Lower lobe of right lung (tissue), 2 donors: Measurements from ENCODE around the gene ATRIP. TPM values are rescaled to one million over a fixed set of nuclear protein-coding genes. Genes with fewer than 3 reads are reported as not detected.

Experiments
- ATAC-seq, 2 donors: fragments of 200-7000 bp; cut with Tn5 transposase; one replicate each; pipeline ENCODE4 v1.9.1; 2020 to 2022; ENCODE audit warnings: mild to moderate bottlenecking in 2 of 2, moderate library complexity in 2 of 2
- DNase-seq: peaks from one replicate; pipeline ENCODE4 v3.0.0-alpha.2; 2020
- H3K27ac ChIP-seq: fragments of 200-600 bp; one replicate; pipeline ENCODE4 v1.8.0; 2022
- H3K27me3 ChIP-seq: fragments of 200-600 bp; one replicate; pipeline ENCODE4 v1.8.0; 2022; ENCODE audit warnings: low read depth
- H3K36me3 ChIP-seq: fragments of 200-600 bp; one replicate; pipeline ENCODE4 v1.8.0; 2022; ENCODE audit warnings: mild to moderate bottlenecking
- H3K4me1 ChIP-seq: fragments of 200-600 bp; one replicate; pipeline ENCODE4 v1.8.0; 2022
- H3K4me3 ChIP-seq: fragments of 200-600 bp; one replicate; pipeline ENCODE4 v1.8.0; 2022; ENCODE audit warnings: mild to moderate bottlenecking
- H3K9me3 ChIP-seq: fragments of 200-600 bp; one replicate; pipeline ENCODE4 v1.8.0; 2022
- intact Hi-C: fragments of 100-400 bp; cut with DNase I; formaldehyde crosslinking; loops from one replicate; pipeline ENCODE4 v1.11.0; 2022
- total RNA-seq: library from RNA; stranded (reverse); fragmentation: NEBNext Ultra II Directional; extraction: Animal tissue kit (Norgen Biotek cat#: 25700); gene quantifications from one replicate; pipeline ENCODE4 v1.2.1, GENCODE V29; 2021
- TF ChIP-seq, protein P1 (sequence below): fragments of 200-600 bp; IDR thresholded peaks from one replicate; pipeline ENCODE4 v1.8.0; 2022; ENCODE audit warnings: antibody characterized with exemption, mild to moderate bottlenecking
- donor health status: DM: no; HTN: yes; CAD: no; lungs with severe emphysema.

Gene ATRIP
- total RNA-seq, 1 donor from 2014 or later = 5.9 TPM

- H3K4me3 ChIP-seq = no peak overlapping the region
- intact Hi-C loops = no loop called here
- H3K4me1 ChIP-seq = peaks cover 31% of the 10 kb centered on the region
- H3K36me3 ChIP-seq = no peaks in the 10 kb centered on the region
- ATAC-seq = peak; percentile 42 to 63
- H3K27me3 ChIP-seq = no peaks in the 10 kb centered on the region
- TF ChIP-seq, protein P1, sequence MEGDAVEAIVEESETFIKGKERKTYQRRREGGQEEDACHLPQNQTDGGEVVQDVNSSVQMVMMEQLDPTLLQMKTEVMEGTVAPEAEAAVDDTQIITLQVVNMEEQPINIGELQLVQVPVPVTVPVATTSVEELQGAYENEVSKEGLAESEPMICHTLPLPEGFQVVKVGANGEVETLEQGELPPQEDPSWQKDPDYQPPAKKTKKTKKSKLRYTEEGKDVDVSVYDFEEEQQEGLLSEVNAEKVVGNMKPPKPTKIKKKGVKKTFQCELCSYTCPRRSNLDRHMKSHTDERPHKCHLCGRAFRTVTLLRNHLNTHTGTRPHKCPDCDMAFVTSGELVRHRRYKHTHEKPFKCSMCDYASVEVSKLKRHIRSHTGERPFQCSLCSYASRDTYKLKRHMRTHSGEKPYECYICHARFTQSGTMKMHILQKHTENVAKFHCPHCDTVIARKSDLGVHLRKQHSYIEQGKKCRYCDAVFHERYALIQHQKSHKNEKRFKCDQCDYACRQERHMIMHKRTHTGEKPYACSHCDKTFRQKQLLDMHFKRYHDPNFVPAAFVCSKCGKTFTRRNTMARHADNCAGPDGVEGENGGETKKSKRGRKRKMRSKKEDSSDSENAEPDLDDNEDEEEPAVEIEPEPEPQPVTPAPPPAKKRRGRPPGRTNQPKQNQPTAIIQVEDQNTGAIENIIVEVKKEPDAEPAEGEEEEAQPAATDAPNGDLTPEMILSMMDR = peak; percentile 60
- no peak overlapping the region for H3K27ac ChIP-seq
- DNase-seq = peak; percentile 65
- H3K9me3 ChIP-seq = no peaks in the 10 kb centered on the region
Observed at GRCh38 chr3:48507256-48508061, 60.9 kb downstream of the ATRIP start.

DNA sequence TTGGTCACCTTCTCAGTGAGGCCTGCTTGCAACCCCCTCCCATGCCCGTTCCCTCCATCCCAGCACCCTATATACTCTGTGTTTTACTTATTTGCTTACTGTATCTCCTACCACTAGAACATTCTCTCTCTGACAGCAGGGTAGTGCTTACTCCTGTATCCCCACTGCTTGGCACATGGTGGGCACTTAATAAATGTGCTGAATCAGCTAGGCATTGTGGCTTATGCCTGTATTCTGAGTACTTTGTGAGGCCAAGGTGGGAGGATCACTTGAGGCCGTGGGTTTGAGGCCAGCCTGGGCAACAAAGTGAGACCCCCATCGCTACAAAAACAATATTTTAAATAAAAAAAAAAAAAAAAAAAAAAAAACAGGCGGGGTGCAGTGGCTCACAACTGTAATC, 65.0 kb downstream of the ATRIP start:
- Histone ChIP-seq H3K27ac (no peak overlapping the region), H3K4me3 (no peak overlapping the region), H3K27me3 (no peaks in the 10 kb centered on the region), H3K4me1 (peaks cover 8% of the 10 kb centered on the region), H3K9me3 (no peaks in the 10 kb centered on the region), H3K36me3 (no peaks in the 10 kb centered on the region)
- intact Hi-C loops = no loop called here
- DNase-seq (no peak), ATAC-seq (no peak)
- TF ChIP-seq, protein P1 = no peak

GRCh38 chr3:48514431-48515227, 68.1 kb downstream of the ATRIP start:
- H3K27me3 ChIP-seq = no peaks in the 10 kb centered on the region
- intact Hi-C loops = no loop called here
- no peaks in the 10 kb centered on the region for H3K9me3 ChIP-seq
- no peak overlapping the region for H3K4me3 ChIP-seq
- DNase-seq (peak; percentile 6), ATAC-seq (no peak)
- TF ChIP-seq, protein P1 = no peak
- H3K36me3 ChIP-seq = peaks cover 4% of the 10 kb centered on the region
- no peaks in the 10 kb centered on the region for H3K4me1 ChIP-seq
- no peak overlapping the region for H3K27ac ChIP-seq

Other genes with a start within 250 kb of the ATRIP start
- gene CAMP, start 223.2 kb upstream of the ATRIP start, total RNA-seq = 2.3 TPM
- 23.8 TPM for gene ZNF589, start 205.6 kb upstream of the ATRIP start, total RNA-seq
- 34.7 TPM for gene NME6, start 145.4 kb upstream of the ATRIP start, total RNA-seq
- gene SPINK8, start 113.1 kb upstream of the ATRIP start, total RNA-seq = not detected
- not detected for gene FBXW12, start 74.5 kb upstream of the ATRIP start, total RNA-seq
- 94.3 TPM for gene PLXNB1, start 16.7 kb upstream of the ATRIP start, total RNA-seq
- gene CCDC51, start 6.6 kb upstream of the ATRIP start, total RNA-seq = 8.6 TPM
- gene TMA7, start 6.5 kb upstream of the ATRIP start, total RNA-seq = 153 TPM
- gene SHISA5, start 57.4 kb downstream of the ATRIP start, total RNA-seq = 187 TPM
- gene PFKFB4, start 110.1 kb downstream of the ATRIP start, total RNA-seq = 12.9 TPM
- gene UCN2, start 117.0 kb downstream of the ATRIP start, total RNA-seq = 0.32 TPM
- gene COL7A1, start 148.6 kb downstream of the ATRIP start, total RNA-seq = 2.6 TPM
- gene UQCRC1, start 162.9 kb downstream of the ATRIP start, total RNA-seq = 121 TPM
- gene TMEM89, start 175.0 kb downstream of the ATRIP start, total RNA-seq = not detected
- 20.8 TPM for gene SLC26A6, start 188.7 kb downstream of the ATRIP start, total RNA-seq
- gene CELSR3, start 216.1 kb downstream of the ATRIP start, total RNA-seq = 1.0 TPM
- gene NCKIPSD, start 239.2 kb downstream of the ATRIP start, total RNA-seq = 20.7 TPM